Kidney (tissue), 14 donors: ENCODE measurements around the gene LAMTOR1. TPM values are rescaled to one million over a fixed set of nuclear protein-coding genes. Genes with fewer than 3 reads are reported as not detected.
"Not testable (repeated sequence)": the region's sequence is repeated elsewhere in the genome, so short reads cannot be mapped to it uniquely, and the experiment has no call there.

Experiments
- DNase-seq, 5 donors: peaks; one replicate each; pipeline ENCODE4 v3.0.0-alpha.2; 2013 to 2020
- FAIRE-seq: peaks from 2 replicates; lab custom pipeline; 2012; peaks lifted over from hg19 to GRCh38; lab: Jason Lieb, UNC
- H3K27ac ChIP-seq, 2 donors: one replicate each; pipeline ENCODE4 v1.7.0; 2013; ENCODE audit warnings: low read depth in 2 of 2, low read length in 2 of 2, inconsistent platforms in 1 of 2
- H3K27me3 ChIP-seq: one replicate; pipeline ENCODE4 v1.7.1; 2013; ENCODE audit warnings: low read length, inconsistent platforms; ENCODE audit not compliant: control insufficient read depth, insufficient read depth
- H3K36me3 ChIP-seq, 3 donors: one replicate each; pipeline versions ENCODE4 v1.7.0 to v1.7.1; 2013; ENCODE audit warnings: low read length in 3 of 3, control low read depth in 1 of 3, inconsistent platforms in 1 of 3; ENCODE audit not compliant: insufficient read depth in 3 of 3, control insufficient read depth in 2 of 3
- H3K4me1 ChIP-seq, 3 donors: one replicate each; pipeline versions ENCODE4 v1.7.0 to v1.7.1; 2013; ENCODE audit warnings: low read length in 3 of 3, inconsistent platforms in 1 of 3, low read depth in 1 of 3; ENCODE audit not compliant: control insufficient read depth in 2 of 3, insufficient read depth in 2 of 3
- H3K4me3 ChIP-seq, 3 donors: one replicate each; pipeline versions ENCODE4 v1.7.0 to v1.8.1; 2013; ENCODE audit warnings: low read length in 3 of 3, control low read depth in 1 of 3, inconsistent platforms in 1 of 3
- H3K9ac ChIP-seq, 3 donors: one replicate each; pipeline versions ENCODE4 v1.7.0 to v1.7.1; 2013; ENCODE audit warnings: low read length in 3 of 3, control low read depth in 1 of 3, inconsistent platforms in 1 of 3
- H3K9me3 ChIP-seq, 3 donors: one replicate each; pipeline versions ENCODE4 v1.7.0 to v1.7.1; 2013; ENCODE audit warnings: low read length in 3 of 3, control low read depth in 1 of 3, inconsistent platforms in 1 of 3; ENCODE audit not compliant: control insufficient read depth in 2 of 3, insufficient read depth in 1 of 3
- intact Hi-C: fragments of 100-400 bp; cut with DNase I; formaldehyde crosslinking; loops from one replicate; pipeline ENCODE4 v1.11.1; 2022
- polyA plus RNA-seq: library from polyadenylated mRNA; stranded (reverse); fragments of 350-450 nt; fragmentation: Illumina TruSeq; extraction: RNeasy Lipid Tissue Mini Kit (QIAGEN cat#74804); gene quantifications from one replicate; pipeline ENCODE4 v1.2.3, GENCODE V29; 2014; ENCODE audit warnings: low read depth, low replicate concordance; ENCODE audit not compliant: insufficient read depth
- total RNA-seq: library from RNA; stranded (reverse); fragmentation: NEBNext Ultra II Directional; extraction: Animal tissue kit (Norgen Biotek cat#: 25700); gene quantifications from one replicate; pipeline ENCODE4 v1.2.1, GENCODE V29; 2021
- TF ChIP-seq, protein P1 (sequence below): IDR thresholded peaks from 3 replicates; pipeline ENCODE4 v1.5.1; 2012; ENCODE audit warnings: mild to moderate bottlenecking, moderate library complexity, borderline replicate concordance; ENCODE audit not compliant: insufficient read depth; ENCODE audit errors: extremely low read depth
- donor health status: control.
- donor health status: control.
- donor health status: control.
- donor health status: control.
- donor health status: control.
- donor health status: DM: yes; HTN: yes; CAD: no.
- donor health status: Normal renal cell carcinoma (clear cell type).

Gene LAMTOR1
- total and polyA plus RNA-seq, 2 donors from 2014 or later, result 111 to 189 TPM

DNA sequence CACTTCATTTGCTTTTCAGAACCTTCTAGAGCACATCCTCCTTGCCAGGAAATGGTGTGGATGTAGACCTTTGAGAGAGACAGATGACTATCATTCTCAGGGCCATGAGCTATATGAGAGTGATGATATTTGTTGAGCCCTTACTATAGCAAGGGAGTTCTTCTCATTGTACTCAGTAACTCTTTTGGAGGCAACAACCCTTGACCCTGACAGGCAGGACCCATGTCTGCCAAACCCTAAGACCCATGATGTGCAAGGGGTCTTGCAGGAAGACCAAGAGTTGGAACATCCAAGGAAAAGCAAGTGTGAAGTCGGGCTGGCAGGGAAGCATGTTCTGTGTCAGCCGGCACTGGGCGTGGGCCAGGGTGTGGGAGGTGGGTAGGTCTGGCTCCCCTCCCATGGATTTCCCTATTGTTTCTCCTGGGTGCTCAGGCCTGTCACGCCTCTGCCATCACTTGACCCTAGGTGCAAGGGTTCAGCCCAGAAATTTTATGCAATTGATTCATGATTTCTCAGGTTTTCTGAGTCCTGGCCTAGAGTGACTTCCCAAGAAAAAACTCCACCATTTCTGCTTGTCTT is 33.7 kb upstream of the LAMTOR1 start:
- no peak overlapping the region for H3K4me3 ChIP-seq
- no peaks in the 10 kb centered on the region for H3K9me3 ChIP-seq
- TF ChIP-seq, protein P1, sequence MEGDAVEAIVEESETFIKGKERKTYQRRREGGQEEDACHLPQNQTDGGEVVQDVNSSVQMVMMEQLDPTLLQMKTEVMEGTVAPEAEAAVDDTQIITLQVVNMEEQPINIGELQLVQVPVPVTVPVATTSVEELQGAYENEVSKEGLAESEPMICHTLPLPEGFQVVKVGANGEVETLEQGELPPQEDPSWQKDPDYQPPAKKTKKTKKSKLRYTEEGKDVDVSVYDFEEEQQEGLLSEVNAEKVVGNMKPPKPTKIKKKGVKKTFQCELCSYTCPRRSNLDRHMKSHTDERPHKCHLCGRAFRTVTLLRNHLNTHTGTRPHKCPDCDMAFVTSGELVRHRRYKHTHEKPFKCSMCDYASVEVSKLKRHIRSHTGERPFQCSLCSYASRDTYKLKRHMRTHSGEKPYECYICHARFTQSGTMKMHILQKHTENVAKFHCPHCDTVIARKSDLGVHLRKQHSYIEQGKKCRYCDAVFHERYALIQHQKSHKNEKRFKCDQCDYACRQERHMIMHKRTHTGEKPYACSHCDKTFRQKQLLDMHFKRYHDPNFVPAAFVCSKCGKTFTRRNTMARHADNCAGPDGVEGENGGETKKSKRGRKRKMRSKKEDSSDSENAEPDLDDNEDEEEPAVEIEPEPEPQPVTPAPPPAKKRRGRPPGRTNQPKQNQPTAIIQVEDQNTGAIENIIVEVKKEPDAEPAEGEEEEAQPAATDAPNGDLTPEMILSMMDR, result no peak
- H3K4me1 ChIP-seq, result no peaks in the 10 kb centered on the region
- no peak overlapping the region for H3K9ac ChIP-seq
- FAIRE-seq (no peak), DNase-seq (no peak)
- H3K36me3 ChIP-seq, result no peaks in the 10 kb centered on the region
- no peaks in the 10 kb centered on the region for H3K27me3 ChIP-seq
- no peak overlapping the region for H3K27ac ChIP-seq
- intact Hi-C loops, result no loop called here

DNA sequence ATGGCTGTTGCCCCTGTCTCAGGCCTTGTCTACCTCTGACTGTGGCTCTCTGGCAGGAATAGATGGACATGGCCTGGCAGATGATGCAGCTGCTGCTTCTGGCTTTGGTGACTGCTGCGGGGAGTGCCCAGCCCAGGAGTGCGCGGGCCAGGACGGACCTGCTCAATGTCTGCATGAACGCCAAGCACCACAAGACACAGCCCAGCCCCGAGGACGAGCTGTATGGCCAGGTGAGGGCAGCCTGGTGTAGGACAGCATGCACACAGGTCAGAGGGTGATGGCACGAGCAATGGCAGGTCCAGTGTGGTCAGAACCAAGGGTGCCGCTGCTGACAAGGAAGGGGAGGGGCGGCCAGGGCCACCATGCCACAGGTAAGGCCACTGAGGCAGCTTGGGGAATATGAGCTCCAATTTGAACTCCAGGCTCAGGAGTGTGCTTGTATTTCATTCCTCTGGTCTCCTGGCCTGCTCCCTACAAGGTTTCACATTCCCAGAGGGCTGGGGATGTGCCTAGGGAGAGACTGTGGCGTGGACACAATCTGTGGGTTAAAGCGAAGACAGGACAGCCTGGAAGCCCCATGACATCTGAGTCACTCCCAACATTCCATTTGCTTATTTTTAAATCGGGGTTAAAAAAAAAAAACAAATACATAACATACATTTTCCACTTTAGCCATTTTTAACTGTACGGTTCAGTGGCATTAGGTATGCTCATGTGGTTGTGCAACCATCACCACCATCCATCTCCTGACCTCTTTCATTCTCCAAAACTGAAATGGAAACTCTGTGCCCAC is 33.0 kb upstream of the LAMTOR1 start:
- no peaks in the 10 kb centered on the region for H3K9me3 ChIP-seq
- H3K27me3 ChIP-seq, result no peaks in the 10 kb centered on the region
- intact Hi-C loops, result no loop called here
- DNase-seq (no peak), FAIRE-seq (no peak)
- no peak overlapping the region for H3K9ac ChIP-seq
- TF ChIP-seq, protein P1, result no peak
- H3K27ac ChIP-seq, result no peak overlapping the region
- no peaks in the 10 kb centered on the region for H3K36me3 ChIP-seq
- no peak overlapping the region for H3K4me3 ChIP-seq
- no peaks in the 10 kb centered on the region for H3K4me1 ChIP-seq

DNA sequence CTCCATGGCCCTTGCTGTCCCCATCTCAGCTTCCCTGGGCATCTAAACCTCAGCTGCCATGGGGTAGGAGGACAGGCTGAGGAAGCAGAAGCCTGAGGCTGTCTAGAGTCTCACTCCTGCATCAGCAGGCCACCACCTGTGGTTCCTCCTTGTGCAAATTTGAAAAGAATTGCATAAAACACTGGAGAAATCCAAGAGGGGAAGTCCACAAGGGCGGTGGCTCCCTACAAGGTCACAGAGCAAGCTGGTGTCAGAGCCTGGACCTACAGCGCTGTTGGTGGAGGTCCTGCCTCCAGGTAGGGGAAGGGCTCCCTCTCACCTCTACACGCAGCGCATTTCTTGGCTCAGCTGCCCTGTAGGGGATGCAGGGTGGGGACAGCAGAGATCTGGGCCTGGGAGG is 32.4 kb upstream of the LAMTOR1 start, which contains the start of gene FOLR3:
Gene FOLR3 (plus strand): TSS at position 253 of the 400 bp plus-strand sequence. CDS start 228 bp downstream, outside the sequence.
- H3K4me3 ChIP-seq, DNase-seq, H3K4me1 ChIP-seq, FAIRE-seq, H3K27me3 ChIP-seq, intact Hi-C loops, H3K9ac ChIP-seq, H3K9me3 ChIP-seq, H3K36me3 ChIP-seq, H3K27ac ChIP-seq: not testable (repeated sequence)

DNA sequence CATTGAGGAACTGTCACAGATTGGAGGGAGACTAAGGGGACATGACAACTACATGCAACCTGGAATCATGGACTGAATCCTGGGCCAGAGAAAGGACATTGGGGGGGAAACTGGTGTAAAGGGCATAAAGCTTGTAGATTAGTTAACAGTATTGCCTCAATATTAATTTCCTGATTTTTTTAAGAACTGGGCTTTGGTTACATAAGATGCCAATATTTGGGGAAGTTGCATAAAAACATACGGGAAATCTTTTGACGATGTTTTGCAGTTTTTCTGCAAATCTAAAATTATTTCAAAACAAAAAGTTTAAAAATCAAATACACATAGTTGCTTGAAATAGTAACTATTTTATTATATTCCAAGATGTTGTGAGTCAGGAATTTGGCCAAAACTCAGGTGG is 29.5 kb upstream of the LAMTOR1 start:
- Histone ChIP-seq H3K4me1 (no peaks in the 10 kb centered on the region), H3K27me3 (no peaks in the 10 kb centered on the region), H3K27ac (no peak overlapping the region), H3K9ac (no peak overlapping the region), H3K36me3 (no peaks in the 10 kb centered on the region), H3K4me3 (no peak overlapping the region), H3K9me3 (peaks cover 0 to 4% (median 0%) of the 10 kb centered on the region in 3 donors)
- DNase-seq (no peak), FAIRE-seq (no peak)
- TF ChIP-seq, protein P1, result no peak
- intact Hi-C loops, result no loop called here
